ENCODE measurements around the gene ERFE. TPM values are rescaled to one million over a fixed set of nuclear protein-coding genes. Genes with fewer than 3 reads are reported as not detected.

ERFE gene
- total and polyA plus RNA-seq, 9 of the 15 experiments (the other 6 are each of a cell fraction or from before 2014, with no cell fraction given): 0.55 to 8.2 (median 3.7) TPM

- BruUV-seq (replicated peaks): no TSS peak
- no peak for FAIRE-seq
- H3K27me3 ChIP-seq (ENCODE audit: control insufficient read depth in 2 of 2, insufficient read depth in 2 of 2, low read length in 2 of 2): no peaks in the 10 kb centered on the region
These were observed 8.1 kb upstream of the ERFE start for GRCh38 chr2:238150686-238151085.

More at GRCh38 chr2:238150686-238151085, 8.1 kb upstream of the ERFE start:
- Histone ChIP-seq H3K27ac (ENCODE audit: extremely low read depth, low read depth, low read length) (no peak overlapping the region), H3K4me3 (no peak overlapping the region), H2AFZ (ENCODE audit: low read depth, low read length) (no peak overlapping the region), H3K9me1 (ENCODE audit: control insufficient read depth, insufficient read depth, low read length) (no peaks in the 10 kb centered on the region), H4K20me1 (replicated peaks; ENCODE audit: control insufficient read depth, insufficient read depth, low read length) (no peaks in the 10 kb centered on the region), H3K9ac (ENCODE audit: insufficient read depth in 1 of 2, low read depth in 2 of 2, low read length in 2 of 2) (0 out of 4 replicates have a peak overlapping the region, but pooled peaks of 1 of the 2 experiments have one; percentile 26), H3K79me2 (ENCODE audit: control insufficient read depth, insufficient read depth, low read length) (no peaks in the 10 kb centered on the region), H3K36me3 (ENCODE audit: control insufficient read depth, insufficient read depth, low read length) (no peaks in the 10 kb centered on the region), H3K4me1 (replicated peaks in 1 of 2; ENCODE audit: control insufficient read depth in 2 of 2, insufficient read depth in 2 of 2, low read length in 2 of 2) (peaks cover 0 to 42% of the 10 kb centered on the region in 2 experiments; a peak in 4 of 5 replicates), H3K4me2 (ENCODE audit: insufficient read depth, low read length) (no peak overlapping the region), H3K9me3 (replicated peaks; ENCODE audit: control insufficient read depth, insufficient read depth, low read depth, low read length) (no peaks in the 10 kb centered on the region)
- WGBS (ENCODE audit: insufficient coverage, low coverage, missing lambda C conversion rate): 45% methylated on average over 4 of the region's 25 CpGs
- in situ Hi-C loops (cut with MboI) (no loop called here), intact Hi-C loops (cut with micrococcal nuclease) (no loop called here)
- ATAC-seq (no peak), DNase-seq (ENCODE audit: extremely low read depth in 1 of 4, low spot score in 3 of 4) (no peak)
- TF ChIP-seq ZZZ3 (IDR thresholded peaks at IDR 0.05) (no peak), MCM7 (IDR thresholded peaks at IDR 0.05) (no peak), JUN (IDR thresholded peaks at IDR 0.05; ENCODE audit: borderline replicate concordance, low read depth, low read length) (no peak), JUN (CRISPR knock-in tag; IDR thresholded peaks at IDR 0.05; ENCODE audit: borderline replicate concordance) (no peak), SMARCA5 (IDR thresholded peaks at IDR 0.05) (no peak), IFI16 (CRISPR knock-in tag; IDR thresholded peaks at IDR 0.05) (no peak), ZC3H8 (IDR thresholded peaks at IDR 0.05) (no peak), CBX5 (IDR thresholded peaks at IDR 0.05; ENCODE audit: borderline replicate concordance, low read depth) (no peak), MAFF (IDR thresholded peaks at IDR 0.05; ENCODE audit: low read length) (no peak), ETS2 (tag; IDR thresholded peaks at IDR 0.05; ENCODE audit: borderline replicate concordance, poor library complexity, severe bottlenecking) (no peak), MITF (IDR thresholded peaks at IDR 0.05) (no peak)
- TF ChIP-seq, protein P1, sequence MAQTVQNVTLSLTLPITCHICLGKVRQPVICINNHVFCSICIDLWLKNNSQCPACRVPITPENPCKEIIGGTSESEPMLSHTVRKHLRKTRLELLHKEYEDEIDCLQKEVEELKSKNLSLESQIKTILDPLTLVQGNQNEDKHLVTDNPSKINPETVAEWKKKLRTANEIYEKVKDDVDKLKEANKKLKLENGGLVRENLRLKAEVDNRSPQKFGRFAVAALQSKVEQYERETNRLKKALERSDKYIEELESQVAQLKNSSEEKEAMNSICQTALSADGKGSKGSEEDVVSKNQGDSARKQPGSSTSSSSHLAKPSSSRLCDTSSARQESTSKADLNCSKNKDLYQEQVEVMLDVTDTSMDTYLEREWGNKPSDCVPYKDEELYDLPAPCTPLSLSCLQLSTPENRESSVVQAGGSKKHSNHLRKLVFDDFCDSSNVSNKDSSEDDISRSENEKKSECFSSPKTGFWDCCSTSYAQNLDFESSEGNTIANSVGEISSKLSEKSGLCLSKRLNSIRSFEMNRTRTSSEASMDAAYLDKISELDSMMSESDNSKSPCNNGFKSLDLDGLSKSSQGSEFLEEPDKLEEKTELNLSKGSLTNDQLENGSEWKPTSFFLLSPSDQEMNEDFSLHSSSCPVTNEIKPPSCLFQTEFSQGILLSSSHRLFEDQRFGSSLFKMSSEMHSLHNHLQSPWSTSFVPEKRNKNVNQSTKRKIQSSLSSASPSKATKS (CRISPR knock-in tag; IDR thresholded peaks at IDR 0.05): no peak
- TF ChIP-seq, protein P2, sequence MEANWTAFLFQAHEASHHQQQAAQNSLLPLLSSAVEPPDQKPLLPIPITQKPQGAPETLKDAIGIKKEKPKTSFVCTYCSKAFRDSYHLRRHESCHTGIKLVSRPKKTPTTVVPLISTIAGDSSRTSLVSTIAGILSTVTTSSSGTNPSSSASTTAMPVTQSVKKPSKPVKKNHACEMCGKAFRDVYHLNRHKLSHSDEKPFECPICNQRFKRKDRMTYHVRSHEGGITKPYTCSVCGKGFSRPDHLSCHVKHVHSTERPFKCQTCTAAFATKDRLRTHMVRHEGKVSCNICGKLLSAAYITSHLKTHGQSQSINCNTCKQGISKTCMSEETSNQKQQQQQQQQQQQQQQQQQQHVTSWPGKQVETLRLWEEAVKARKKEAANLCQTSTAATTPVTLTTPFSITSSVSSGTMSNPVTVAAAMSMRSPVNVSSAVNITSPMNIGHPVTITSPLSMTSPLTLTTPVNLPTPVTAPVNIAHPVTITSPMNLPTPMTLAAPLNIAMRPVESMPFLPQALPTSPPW (CRISPR knock-in tag; IDR thresholded peaks at IDR 0.05): no peak
- TF ChIP-seq, protein P3, sequence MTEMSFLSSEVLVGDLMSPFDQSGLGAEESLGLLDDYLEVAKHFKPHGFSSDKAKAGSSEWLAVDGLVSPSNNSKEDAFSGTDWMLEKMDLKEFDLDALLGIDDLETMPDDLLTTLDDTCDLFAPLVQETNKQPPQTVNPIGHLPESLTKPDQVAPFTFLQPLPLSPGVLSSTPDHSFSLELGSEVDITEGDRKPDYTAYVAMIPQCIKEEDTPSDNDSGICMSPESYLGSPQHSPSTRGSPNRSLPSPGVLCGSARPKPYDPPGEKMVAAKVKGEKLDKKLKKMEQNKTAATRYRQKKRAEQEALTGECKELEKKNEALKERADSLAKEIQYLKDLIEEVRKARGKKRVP (CRISPR knock-in tag; IDR thresholded peaks at IDR 0.05): no peak
- ChIA-PET POLR2A (interaction anchor here (1.3 kb wide), 1 partner anchor 168 kb away, joined by 3 read pairs; no protein-coding TSS in a partner anchor), CTCF (ENCODE audit: low intra/inter-chr PET ratio) (no interaction called here)

Data from K562 (cell line).